Heart left ventricle (tissue), 13 donors: ENCODE measurements around the gene HBE1.

Experiments
- POLR2A ChIP-seq, 2 donors: fragments of 450-650 bp; IDR thresholded peaks; one replicate each; pipeline ENCODE4 v1.6.1; 2017; ENCODE audit warnings: antibody characterized with exemption in 2 of 2, mild to moderate bottlenecking in 2 of 2, moderate library complexity in 2 of 2
- TF ChIP-seq, protein P1 (sequence below), 12 donors: fragments of 200-600 bp; sonication (generic) in 4 of 12; IDR thresholded peaks; one replicate each; pipeline versions ENCODE4 v1.5.0 to v1.8.0; 2018 to 2022; ENCODE audit warnings: antibody characterized with exemption in 12 of 12, mild to moderate bottlenecking in 5 of 12
- donor health status: ischemic (EF 13 %, LVEDD 7.1; RV severe dilation, severe dysfunction).
- donor health status: DM: no; HTN: yes; CAD: no.
- donor health status: DM: no; HTN: no; CAD: no.
- donor health status: ischemic (EF 25% LVEDD 6.9; RV normal size, moderate dysfunction).
- donor health status: ischemic (EF 25% LVEDD 5.7; RV mildly dilated, moderate dysfunction).
- donor health status: ischemic (EF 35%, LVEDD 5.7; RV mildly dilated, moderate dysfunction).
- donor health status: nonischemic (EF 11% LVEDD 7.7; RV severe dilation, severe dysfunction).
- donor health status: DM: yes; HTN: yes; CAD: no.
- donor health status: PGD.
- donor health status: ischemic (EF 29% LVEDD 5.4; RV normal size, mild dysfunction).
- donor health status: nonischemic (EF 23%, LVEDD 6.1; RV moderate dilation, normal function).

DNA sequence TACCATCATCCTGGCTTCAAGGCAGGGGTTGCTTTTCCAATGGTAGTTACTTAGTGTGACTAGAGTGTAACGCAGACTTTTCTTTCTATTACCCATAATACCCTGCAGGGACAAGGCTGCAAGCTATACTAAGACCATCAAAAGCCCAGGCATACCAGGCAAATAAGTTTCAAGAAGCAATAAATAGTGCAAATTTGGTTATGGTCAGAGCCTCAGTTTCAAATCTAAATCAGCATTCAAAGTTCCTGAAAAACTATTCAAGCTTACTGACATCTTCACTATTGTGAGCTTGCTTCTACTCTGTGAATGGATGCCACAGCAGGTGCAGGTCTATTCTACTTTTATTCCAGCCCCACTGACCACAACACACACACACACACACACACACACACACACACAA lies 40.4 kb downstream of the HBE1 start:
- TF ChIP-seq, protein P1, sequence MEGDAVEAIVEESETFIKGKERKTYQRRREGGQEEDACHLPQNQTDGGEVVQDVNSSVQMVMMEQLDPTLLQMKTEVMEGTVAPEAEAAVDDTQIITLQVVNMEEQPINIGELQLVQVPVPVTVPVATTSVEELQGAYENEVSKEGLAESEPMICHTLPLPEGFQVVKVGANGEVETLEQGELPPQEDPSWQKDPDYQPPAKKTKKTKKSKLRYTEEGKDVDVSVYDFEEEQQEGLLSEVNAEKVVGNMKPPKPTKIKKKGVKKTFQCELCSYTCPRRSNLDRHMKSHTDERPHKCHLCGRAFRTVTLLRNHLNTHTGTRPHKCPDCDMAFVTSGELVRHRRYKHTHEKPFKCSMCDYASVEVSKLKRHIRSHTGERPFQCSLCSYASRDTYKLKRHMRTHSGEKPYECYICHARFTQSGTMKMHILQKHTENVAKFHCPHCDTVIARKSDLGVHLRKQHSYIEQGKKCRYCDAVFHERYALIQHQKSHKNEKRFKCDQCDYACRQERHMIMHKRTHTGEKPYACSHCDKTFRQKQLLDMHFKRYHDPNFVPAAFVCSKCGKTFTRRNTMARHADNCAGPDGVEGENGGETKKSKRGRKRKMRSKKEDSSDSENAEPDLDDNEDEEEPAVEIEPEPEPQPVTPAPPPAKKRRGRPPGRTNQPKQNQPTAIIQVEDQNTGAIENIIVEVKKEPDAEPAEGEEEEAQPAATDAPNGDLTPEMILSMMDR (IDR thresholded peaks at IDR 0.05), result no peak
- TF ChIP-seq POLR2A (IDR thresholded peaks at IDR 0.05), result no peak
